Erythroblast (primary cell): ENCODE measurements around the gene MGAT5.

Experiments
- GATA1 ChIP-seq: IDR thresholded peaks from 2 replicates; pipeline ENCODE4 v1.6.1; 2011; ENCODE audit warnings: low read depth, mild to moderate bottlenecking, control low read depth, low read length, moderate library complexity
- POLR2A ChIP-seq: IDR thresholded peaks from 2 replicates; pipeline ENCODE4 v1.6.1; 2011; ENCODE audit warnings: mild to moderate bottlenecking, low read length

GRCh38 chr2:134396493-134396892 is 142.6 kb downstream of the MGAT5 start:
- TF ChIP-seq POLR2A (no peak), GATA1 (no peak)
